GM23248 (cell line): Measurements from ENCODE around the gene MAN1B1. TPM values are rescaled to one million over a fixed set of nuclear protein-coding genes. Genes with fewer than 3 reads are reported as not detected.

ENCODE experiments used
- DNase-seq: peaks from one replicate; pipeline ENCODE4 v3.0.0-alpha.2; 2015
- H2AFZ ChIP-seq: fragments of 200-600 bp; sonication (generic); 2 replicates; pipeline ENCODE4 v1.6.1; 2016; ENCODE audit warnings: antibody characterized with exemption
- H3F3A ChIP-seq: fragments of 200-600 bp; sonication (generic); 2 replicates; pipeline ENCODE4 v1.6.1; 2016; ENCODE audit warnings: mild to moderate bottlenecking, antibody characterized with exemption, mixed run types; ENCODE audit not compliant: insufficient read depth
- H3K27ac ChIP-seq: fragments of 200-600 bp; sonication (generic); 2 replicates; pipeline ENCODE4 v1.5.1; 2016; ENCODE audit warnings: mild to moderate bottlenecking
- H3K27me3 ChIP-seq: fragments of 200-600 bp; sonication (generic); replicated peaks from 2 replicates; pipeline ENCODE4 v1.6.1; 2016; ENCODE audit warnings: mild to moderate bottlenecking; ENCODE audit not compliant: insufficient read depth
- H3K36me3 ChIP-seq: fragments of 200-600 bp; sonication (generic); 2 replicates; pipeline ENCODE4 v1.6.1; 2016; ENCODE audit warnings: low read depth, mild to moderate bottlenecking
- H3K4me1 ChIP-seq: fragments of 200-600 bp; sonication (generic); 2 replicates; pipeline ENCODE4 v1.6.1; 2016; ENCODE audit warnings: mild to moderate bottlenecking; ENCODE audit not compliant: insufficient read depth
- H3K4me2 ChIP-seq: fragments of 200-600 bp; sonication (generic); one replicate; pipeline ENCODE4 v1.6.1; 2016; ENCODE audit warnings: mild to moderate bottlenecking; ENCODE audit not compliant: unreplicated experiment
- H3K4me3 ChIP-seq: fragments of 200-600 bp; sonication (generic); 2 replicates; pipeline ENCODE4 v1.5.1; 2016; ENCODE audit warnings: mild to moderate bottlenecking
- H3K79me2 ChIP-seq: fragments of 200-600 bp; sonication (generic); 2 replicates; pipeline ENCODE4 v1.6.1; 2016; ENCODE audit warnings: mild to moderate bottlenecking; ENCODE audit not compliant: insufficient read depth
- H3K9ac ChIP-seq: fragments of 200-600 bp; sonication (generic); 2 replicates; pipeline ENCODE4 v1.6.1; 2016; ENCODE audit warnings: mild to moderate bottlenecking
- H3K9me2 ChIP-seq: fragments of 200-600 bp; sonication (generic); 2 replicates; pipeline ENCODE4 v1.6.1; 2016; ENCODE audit warnings: mixed run types, mild to moderate bottlenecking, moderate library complexity; ENCODE audit not compliant: insufficient read depth
- H3K9me3 ChIP-seq: fragments of 200-600 bp; sonication (generic); one replicate; pipeline ENCODE4 v1.6.1; 2017; ENCODE audit warnings: low read depth
- H4K20me1 ChIP-seq: fragments of 200-600 bp; sonication (generic); 2 replicates; pipeline ENCODE4 v1.6.0; 2016; ENCODE audit not compliant: insufficient read depth
- EZH2 ChIP-seq: fragments of 200-600 bp; sonication (generic); IDR thresholded peaks from 2 replicates; pipeline ENCODE4 v1.6.1; 2018; ENCODE audit warnings: antibody characterized with exemption, mild to moderate bottlenecking; ENCODE audit not compliant: insufficient read depth, poor library complexity, severe bottlenecking
- EZH2phosphoT487 ChIP-seq: fragments of 200-600 bp; sonication (generic); IDR thresholded peaks from 2 replicates; pipeline ENCODE4 v1.6.1; 2018; ENCODE audit warnings: antibody characterized with exemption, moderate library complexity, mild to moderate bottlenecking, low read depth; ENCODE audit not compliant: insufficient read depth
- WGBS, 2 experiments: methylation state at CpG; one replicate each; pipeline ENCODE4 v1.1.6; 2015 to 2017; ENCODE audit warnings: low lambda C conversion rate in 2 of 2, low coverage in 1 of 2; ENCODE audit errors: missing lambda C conversion rate in 2 of 2; 5-methylcytosine and 5-hydroxymethylcytosine counted together
- in situ Hi-C: fragments of 300-500 bp; cut with MboI; formaldehyde crosslinking; loops from 2 replicates; pipeline ENCODE4 v1.15.0; 2020
- polyA plus RNA-seq: library from polyadenylated mRNA; unstranded; fragments of >200 nt; fragmentation: Nextera tagmentation; extraction: Ambion mirVana; gene quantifications from 2 replicates; pipeline ENCODE4 v1.2.1, GENCODE V29; 2016
- total RNA-seq: library from RNA; depleted of rRNA; stranded (reverse); fragments of >200 nt; shearing (Covaris generic); gene quantifications from 2 replicates; pipeline ENCODE4 v1.2.3, GENCODE V29; 2014

MAN1B1 gene
- total and polyA plus RNA-seq, 2 experiments from 2014 or later, result 101 to 136 TPM

- H3K9me2 ChIP-seq, result no peaks in the 10 kb centered on the region
- DNase-seq, result no peak
- H3K9me3 ChIP-seq, result no peaks in the 10 kb centered on the region
- H3K27me3 ChIP-seq, result no peaks in the 10 kb centered on the region
- H3F3A ChIP-seq, result no peaks in the 10 kb centered on the region
- no peak overlapping the region for H3K4me3 ChIP-seq
- no peak overlapping the region for H3K9ac ChIP-seq
- no peaks in the 10 kb centered on the region for H3K36me3 ChIP-seq
- no peaks in the 10 kb centered on the region for H4K20me1 ChIP-seq
- H2AFZ ChIP-seq, result no peak overlapping the region
- H3K79me2 ChIP-seq, result no peaks in the 10 kb centered on the region
- in situ Hi-C loops, result loop anchor here (25.0 kb wide), 1 partner anchor 303 kb away; the partner anchor contains the start of genes EXD3 and NOXA1
- TF ChIP-seq EZH2, result no peak
- no peak for TF ChIP-seq EZH2phosphoT487
- no peak overlapping the region for H3K4me2 ChIP-seq
- H3K27ac ChIP-seq, result no peak overlapping the region
- H3K4me1 ChIP-seq, result no peaks in the 10 kb centered on the region
- 83 to 85% methylated on average over 33 of the region's 34 CpGs for WGBS, 2 experiments
These were observed 22.7 kb downstream of the MAN1B1 start for GRCh38 chr9:137109250-137110146.

- H3K9me2 ChIP-seq, result no peaks in the 10 kb centered on the region
- H4K20me1 ChIP-seq, result no peaks in the 10 kb centered on the region
- H3K4me3 ChIP-seq, result no peak overlapping the region
- no peaks in the 10 kb centered on the region for H3K36me3 ChIP-seq
- H3K4me2 ChIP-seq, result no peak overlapping the region
- no peaks in the 10 kb centered on the region for H3F3A ChIP-seq
- no peak overlapping the region for H2AFZ ChIP-seq
- H3K27me3 ChIP-seq, result no peaks in the 10 kb centered on the region
- TF ChIP-seq EZH2phosphoT487 (no peak), EZH2 (no peak)
- no peak overlapping the region for H3K27ac ChIP-seq
- H3K9ac ChIP-seq, result no peak overlapping the region
- 92 to 94% methylated on average over 27 to 35 of the region's 38 CpGs for WGBS, 2 experiments
- in situ Hi-C loops, result loop anchor here (25.0 kb wide), 1 partner anchor 302 kb away; the partner anchor contains the start of genes EXD3 and NOXA1
- no peaks in the 10 kb centered on the region for H3K79me2 ChIP-seq
- H3K4me1 ChIP-seq, result no peaks in the 10 kb centered on the region
- no peak for DNase-seq
- H3K9me3 ChIP-seq, result no peaks in the 10 kb centered on the region
These were observed 23.5 kb downstream of the MAN1B1 start for GRCh38 chr9:137110147-137110910.

- Histone ChIP-seq H3K4me1 (no peaks in the 10 kb centered on the region), H3K4me3 (no peak overlapping the region), H3F3A (no peaks in the 10 kb centered on the region), H4K20me1 (no peaks in the 10 kb centered on the region), H3K79me2 (no peaks in the 10 kb centered on the region), H3K27ac (no peak overlapping the region), H3K4me2 (no peak overlapping the region), H3K27me3 (no peaks in the 10 kb centered on the region), H3K9me3 (no peaks in the 10 kb centered on the region), H3K9ac (no peak overlapping the region), H3K9me2 (no peaks in the 10 kb centered on the region), H3K36me3 (no peaks in the 10 kb centered on the region), H2AFZ (no peak overlapping the region)
- in situ Hi-C loops, result loop anchor here (25.0 kb wide), 1 partner anchor 301 kb away; the partner anchor contains the start of genes EXD3 and NOXA1
- no peak for DNase-seq
- TF ChIP-seq EZH2 (no peak), EZH2phosphoT487 (no peak)
- 88 to 89% methylated on average over 17 to 28 of the region's 28 CpGs for WGBS, 2 experiments
These were observed 24.4 kb downstream of the MAN1B1 start for GRCh38 chr9:137110911-137111787.
